Measurements from ENCODE around the gene SELENOW.
A peak's percentile ranks its signal among the peaks of the same experiment; 100 is the strongest.
"Not testable (repeated sequence)": the region's sequence is repeated elsewhere in the genome, so short reads cannot be mapped to it uniquely, and the experiment has no call there.

The SELENOW gene

DNA sequence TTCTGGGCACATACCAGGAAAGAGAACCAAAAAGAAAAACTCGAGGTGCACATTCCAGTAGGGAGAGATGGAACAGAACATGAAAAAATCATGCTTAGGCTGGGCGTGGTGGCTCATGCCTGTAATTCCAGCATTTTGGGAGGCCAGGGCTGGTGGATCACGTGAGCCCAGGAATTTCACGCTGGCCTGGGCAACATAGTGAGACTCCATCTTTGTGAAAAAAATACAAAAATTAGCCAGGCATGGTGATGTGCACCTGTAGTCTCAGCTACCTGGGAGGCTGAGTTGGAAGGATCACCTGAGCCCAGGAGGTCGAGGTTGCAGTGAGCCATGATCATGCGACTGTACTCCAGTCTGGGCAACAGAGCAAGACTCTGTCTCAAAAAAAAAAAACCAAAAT is 7.2 kb upstream of the SELENOW start:
- not testable (repeated sequence) for H3K9ac ChIP-seq (ENCODE audit: low read length); H3K27me3 ChIP-seq (replicated peaks; ENCODE audit: control insufficient read depth, insufficient read depth, low read length); H3K4me3 ChIP-seq (ENCODE audit: low read length); H3K4me1 ChIP-seq (ENCODE audit: control insufficient read depth, insufficient read depth, low read length); H3K9me3 ChIP-seq (ENCODE audit: control insufficient read depth, low read length); H3K36me3 ChIP-seq (ENCODE audit: control insufficient read depth, insufficient read depth, low read length, severe bottlenecking); DNase-seq (ENCODE audit: low read depth)

DNA sequence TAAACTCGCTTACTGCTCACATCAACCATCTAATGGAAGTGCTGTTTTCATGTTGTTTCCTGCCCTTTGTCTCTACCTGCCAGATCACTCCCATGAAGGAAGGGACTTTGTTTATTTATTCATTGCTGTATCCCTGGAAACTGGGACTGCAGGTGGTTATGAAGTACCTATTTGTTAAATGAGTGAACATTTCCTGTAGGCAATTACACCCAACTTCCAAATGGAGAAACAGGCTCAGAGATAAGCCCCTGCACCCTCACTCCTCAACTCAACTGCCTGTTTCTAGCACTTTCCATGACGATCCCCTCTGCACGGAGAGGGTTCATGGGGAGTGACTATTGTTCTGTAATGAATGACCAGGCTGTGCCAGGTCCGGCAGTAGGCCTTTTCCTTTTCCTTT is 1.9 kb upstream of the SELENOW start:
- Histone ChIP-seq H3K4me1 (ENCODE audit: control insufficient read depth, insufficient read depth, low read length) (peaks cover 18% of the 10 kb centered on the region), H3K4me3 (ENCODE audit: low read length) (no peak overlapping the region), H3K9me3 (ENCODE audit: control insufficient read depth, low read length) (no peaks in the 10 kb centered on the region), H3K9ac (ENCODE audit: low read length) (no peak overlapping the region), H3K36me3 (ENCODE audit: control insufficient read depth, insufficient read depth, low read length, severe bottlenecking) (peaks cover 8% of the 10 kb centered on the region), H3K27me3 (replicated peaks; ENCODE audit: control insufficient read depth, insufficient read depth, low read length) (no peaks in the 10 kb centered on the region)
- no peak for DNase-seq (ENCODE audit: low read depth)

DNA sequence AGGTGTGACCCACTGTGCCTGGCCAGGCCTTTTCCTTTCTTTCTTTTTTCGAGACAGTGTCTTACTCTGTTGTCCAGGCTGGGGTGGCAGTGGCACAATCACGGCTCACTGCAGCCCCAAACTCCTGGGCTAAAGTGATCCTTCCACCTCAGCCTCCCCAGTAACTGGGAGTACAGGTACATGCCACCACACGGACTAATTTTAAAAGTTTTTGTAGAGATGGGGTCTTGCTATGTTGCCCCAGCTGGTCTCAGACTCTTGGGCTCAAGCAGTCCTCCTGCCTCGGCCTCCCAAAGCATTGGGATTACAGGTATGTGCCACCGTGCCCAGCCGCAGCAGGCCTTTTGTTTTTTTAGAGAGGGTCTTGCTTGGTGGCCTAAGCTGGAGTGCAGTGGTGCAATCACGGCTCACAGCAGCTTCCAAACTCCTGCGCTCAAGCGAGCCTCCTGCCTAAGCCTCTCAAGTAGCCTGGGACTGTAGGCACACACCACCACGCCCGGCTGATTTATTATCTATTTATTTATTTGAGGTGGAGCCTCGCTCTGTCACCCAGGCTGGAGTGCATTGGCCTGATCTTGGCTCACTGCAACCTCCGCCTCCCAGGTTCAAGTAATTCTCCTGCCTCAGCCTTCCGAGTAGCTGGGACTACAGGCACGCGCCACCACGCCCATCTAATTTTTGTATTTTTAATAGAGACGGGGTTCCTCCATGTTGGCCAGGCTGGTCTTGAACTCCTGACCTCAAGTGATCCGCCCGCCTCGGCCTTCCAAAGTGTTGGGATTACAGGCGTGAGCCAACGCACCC is 1.1 kb upstream of the SELENOW start:
- H3K36me3 ChIP-seq (ENCODE audit: control insufficient read depth, insufficient read depth, low read length, severe bottlenecking); H3K27me3 ChIP-seq (replicated peaks; ENCODE audit: control insufficient read depth, insufficient read depth, low read length); H3K9me3 ChIP-seq (ENCODE audit: control insufficient read depth, low read length); DNase-seq (ENCODE audit: low read depth): not testable (repeated sequence)
- Histone ChIP-seq H3K9ac (ENCODE audit: low read length) (peak overlapping the region; percentile 94), H3K4me3 (ENCODE audit: low read length) (peak overlapping the region; percentile 83), H3K4me1 (ENCODE audit: control insufficient read depth, insufficient read depth, low read length) (peaks cover 25% of the 10 kb centered on the region)

DNA sequence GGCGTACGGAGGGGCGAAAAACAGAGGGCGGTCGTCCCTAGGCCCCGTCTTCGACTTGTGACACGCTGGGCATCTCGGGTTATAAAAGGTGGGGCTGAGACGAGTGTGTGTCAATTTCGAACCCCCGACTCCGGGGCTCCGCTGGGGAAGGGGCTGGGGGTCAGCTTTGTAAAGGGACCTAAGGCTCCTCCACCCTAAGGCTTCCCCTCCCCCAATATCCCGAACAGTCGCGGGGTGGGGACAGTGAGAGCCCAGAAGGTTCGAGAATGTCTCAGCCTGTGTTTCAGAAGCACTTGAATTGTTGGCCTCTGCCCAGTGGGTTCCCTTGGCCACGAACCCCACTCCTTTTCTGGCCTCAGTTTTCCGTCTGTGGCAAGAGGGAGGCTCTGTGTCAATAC is 450 bp downstream of the SELENOW start:
- Histone ChIP-seq H3K36me3 (ENCODE audit: control insufficient read depth, insufficient read depth, low read length, severe bottlenecking) (peaks cover 19% of the 10 kb centered on the region), H3K9me3 (ENCODE audit: control insufficient read depth, low read length) (no peaks in the 10 kb centered on the region), H3K4me1 (ENCODE audit: control insufficient read depth, insufficient read depth, low read length) (peaks cover 25% of the 10 kb centered on the region), H3K9ac (ENCODE audit: low read length) (peak overlapping the region; percentile 94), H3K27me3 (replicated peaks; ENCODE audit: control insufficient read depth, insufficient read depth, low read length) (no peaks in the 10 kb centered on the region), H3K4me3 (ENCODE audit: low read length) (peak overlapping the region; percentile 83)
- peak; percentile 60 for DNase-seq (ENCODE audit: low read depth)

DNA sequence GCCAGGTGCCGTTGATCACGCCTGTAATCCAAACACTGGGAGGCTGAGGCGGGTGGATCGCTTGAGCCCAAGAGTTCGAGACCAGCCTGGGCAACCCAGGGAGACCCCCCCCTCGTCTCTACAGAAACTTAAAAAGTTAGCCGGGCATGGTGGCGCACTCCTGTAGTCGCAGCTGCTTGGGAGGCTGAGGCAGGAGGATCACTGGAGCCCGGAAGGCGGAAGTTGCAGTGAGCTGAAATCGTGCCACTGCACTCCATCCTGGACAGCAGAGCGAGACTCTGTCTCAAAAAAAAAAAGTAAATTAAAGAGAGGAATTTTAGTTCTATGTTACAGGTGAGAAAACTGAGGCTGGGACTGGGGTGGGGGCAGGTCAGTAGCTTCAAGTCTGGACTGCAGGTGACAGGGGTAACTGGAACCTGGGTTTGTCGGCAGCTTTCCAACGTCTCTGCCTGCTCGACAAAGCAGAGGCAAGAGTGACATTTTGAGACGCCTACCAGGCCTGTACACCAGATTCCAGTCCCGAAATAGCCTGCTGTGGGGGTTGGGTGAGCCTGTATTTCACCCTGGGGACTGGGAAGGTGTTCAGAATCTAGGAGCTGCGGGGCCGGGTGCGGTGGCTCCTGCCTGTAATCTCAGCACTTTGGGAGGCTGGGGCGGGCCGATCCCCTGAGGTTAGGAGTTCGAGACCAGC is 1.2 kb downstream of the SELENOW start:
- peaks cover 26% of the 10 kb centered on the region for H3K36me3 ChIP-seq (ENCODE audit: control insufficient read depth, insufficient read depth, low read length, severe bottlenecking)
- peak; percentile 43 for DNase-seq (ENCODE audit: low read depth)
- H3K27me3 ChIP-seq (replicated peaks; ENCODE audit: control insufficient read depth, insufficient read depth, low read length) = no peaks in the 10 kb centered on the region
- no peaks in the 10 kb centered on the region for H3K9me3 ChIP-seq (ENCODE audit: control insufficient read depth, low read length)
- peak overlapping the region; percentile 83 for H3K4me3 ChIP-seq (ENCODE audit: low read length)
- peaks cover 25% of the 10 kb centered on the region for H3K4me1 ChIP-seq (ENCODE audit: control insufficient read depth, insufficient read depth, low read length)
- H3K9ac ChIP-seq (ENCODE audit: low read length) = peak overlapping the region; percentile 94

DNA sequence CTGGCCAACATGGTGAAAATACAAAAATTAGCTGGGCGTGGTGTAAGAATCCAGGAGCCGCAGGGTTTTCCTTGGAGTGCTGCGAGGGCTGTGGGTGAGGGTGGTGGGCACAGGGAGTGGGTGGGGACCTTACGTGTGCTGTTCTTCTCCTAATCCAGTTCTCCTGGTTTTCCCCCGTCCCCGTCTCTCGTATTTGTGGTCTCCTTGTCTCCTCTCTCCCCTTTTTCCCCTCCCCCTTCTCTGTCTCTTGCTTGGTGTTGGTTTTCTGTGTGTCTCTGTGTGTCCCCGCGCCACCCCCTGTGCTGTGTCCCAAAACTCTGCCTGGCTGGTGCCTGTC is 1.7 kb downstream of the SELENOW start:
- Histone ChIP-seq H3K36me3 (ENCODE audit: control insufficient read depth, insufficient read depth, low read length, severe bottlenecking) (peaks cover 28% of the 10 kb centered on the region), H3K4me3 (ENCODE audit: low read length) (peak overlapping the region; percentile 83), H3K9ac (ENCODE audit: low read length) (peak overlapping the region; percentile 94)

DNA sequence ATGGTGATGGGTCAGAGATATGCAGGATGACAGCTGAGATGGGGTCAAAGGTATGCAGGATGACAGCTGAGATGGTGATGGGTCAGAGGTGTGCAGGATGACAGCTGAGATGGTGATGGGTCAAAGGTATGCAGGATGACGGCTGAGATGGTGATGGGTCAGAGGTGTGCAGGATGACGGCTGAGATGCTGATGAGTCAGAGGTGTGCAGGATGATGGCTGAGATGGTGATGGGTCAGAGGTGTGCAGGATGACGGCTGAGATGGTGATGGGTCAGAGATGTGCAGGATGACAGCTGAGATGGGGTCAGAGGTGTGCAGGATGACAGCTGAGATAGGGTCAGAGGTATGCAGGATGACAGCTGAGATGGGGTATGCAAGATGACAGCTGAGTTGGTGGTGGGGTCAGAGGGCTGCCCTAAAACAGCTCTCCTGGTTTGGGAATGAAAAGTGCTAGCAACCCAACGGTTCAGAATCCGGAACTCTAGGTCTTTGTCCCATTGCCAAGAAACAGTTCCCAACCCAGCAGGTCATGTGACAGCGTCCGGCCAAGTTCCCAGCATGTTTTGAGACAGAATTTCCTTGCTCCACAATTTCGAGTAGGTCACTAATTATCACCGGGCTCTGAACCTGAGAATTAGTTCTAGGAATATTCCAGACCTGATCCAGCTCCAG is 3.2 kb downstream of the SELENOW start:
- DNase-seq (ENCODE audit: low read depth) = no peak
- H3K9ac ChIP-seq (ENCODE audit: low read length) = peak overlapping the region; percentile 12
- no peaks in the 10 kb centered on the region for H3K27me3 ChIP-seq (replicated peaks; ENCODE audit: control insufficient read depth, insufficient read depth, low read length)
- no peaks in the 10 kb centered on the region for H3K9me3 ChIP-seq (ENCODE audit: control insufficient read depth, low read length)
- peaks cover 38% of the 10 kb centered on the region for H3K36me3 ChIP-seq (ENCODE audit: control insufficient read depth, insufficient read depth, low read length, severe bottlenecking)
- no peak overlapping the region for H3K4me3 ChIP-seq (ENCODE audit: low read length)
- peaks cover 25% of the 10 kb centered on the region for H3K4me1 ChIP-seq (ENCODE audit: control insufficient read depth, insufficient read depth, low read length)

More for the DNA sequence above, 1.7 kb downstream of the SELENOW start:
- Histone ChIP-seq H3K4me1 (ENCODE audit: control insufficient read depth, insufficient read depth, low read length) (peaks cover 25% of the 10 kb centered on the region), H3K9me3 (ENCODE audit: control insufficient read depth, low read length) (no peaks in the 10 kb centered on the region), H3K27me3 (replicated peaks; ENCODE audit: control insufficient read depth, insufficient read depth, low read length) (no peaks in the 10 kb centered on the region)
- DNase-seq (ENCODE audit: low read depth) = no peak

DNA sequence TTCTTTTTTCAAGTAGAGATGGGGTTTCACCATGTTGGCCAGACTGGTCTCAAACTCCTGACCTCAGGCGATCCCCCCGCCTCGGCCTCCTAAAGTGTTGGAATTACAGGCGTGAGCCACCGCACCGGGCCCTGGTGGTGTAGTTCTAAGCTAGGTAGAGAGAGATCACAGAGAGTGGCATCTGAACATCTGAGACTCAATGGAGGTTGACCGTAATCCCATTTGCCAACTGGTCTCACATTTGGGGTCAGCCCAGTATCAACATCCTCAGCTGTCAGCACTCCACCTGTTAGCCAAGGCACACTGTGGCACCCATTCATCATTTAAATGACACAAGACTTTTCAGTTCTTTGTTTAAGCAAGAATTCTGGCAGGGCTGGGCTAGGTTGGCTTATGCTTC is 8.1 kb downstream of the SELENOW start:
- no peaks in the 10 kb centered on the region for H3K27me3 ChIP-seq (replicated peaks; ENCODE audit: control insufficient read depth, insufficient read depth, low read length)
- H3K9me3 ChIP-seq (ENCODE audit: control insufficient read depth, low read length) = no peaks in the 10 kb centered on the region
- no peak overlapping the region for H3K4me3 ChIP-seq (ENCODE audit: low read length)
- no peak overlapping the region for H3K9ac ChIP-seq (ENCODE audit: low read length)
- DNase-seq (ENCODE audit: low read depth) = no peak
- H3K4me1 ChIP-seq (ENCODE audit: control insufficient read depth, insufficient read depth, low read length) = peaks cover 8% of the 10 kb centered on the region
- H3K36me3 ChIP-seq (ENCODE audit: control insufficient read depth, insufficient read depth, low read length, severe bottlenecking) = peaks cover 29% of the 10 kb centered on the region

DNA sequence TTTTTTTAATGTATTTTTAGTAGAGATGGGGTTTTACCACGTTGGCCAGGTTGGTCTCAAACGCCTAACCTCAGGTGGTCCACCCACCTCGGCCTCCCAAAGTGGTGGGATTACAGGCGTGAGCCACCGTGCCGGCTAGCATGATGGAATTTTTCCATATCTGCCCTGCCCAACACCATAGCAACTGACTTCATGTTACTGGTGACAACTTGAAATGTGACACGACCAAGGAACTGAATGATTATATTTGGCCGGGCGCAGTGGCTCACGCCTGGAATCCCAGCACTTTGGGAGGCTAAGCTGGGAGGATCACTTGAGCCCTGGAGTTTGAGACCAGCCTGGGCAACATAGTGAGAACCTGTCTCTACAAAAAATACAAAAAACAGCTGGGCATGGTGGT is 8.8 kb downstream of the SELENOW start:
- not testable (repeated sequence) for H3K9ac ChIP-seq (ENCODE audit: low read length); H3K27me3 ChIP-seq (replicated peaks; ENCODE audit: control insufficient read depth, insufficient read depth, low read length); H3K4me1 ChIP-seq (ENCODE audit: control insufficient read depth, insufficient read depth, low read length); H3K9me3 ChIP-seq (ENCODE audit: control insufficient read depth, low read length); DNase-seq (ENCODE audit: low read depth); H3K4me3 ChIP-seq (ENCODE audit: low read length)
- H3K36me3 ChIP-seq (ENCODE audit: control insufficient read depth, insufficient read depth, low read length, severe bottlenecking) = peaks cover 29% of the 10 kb centered on the region

DNA sequence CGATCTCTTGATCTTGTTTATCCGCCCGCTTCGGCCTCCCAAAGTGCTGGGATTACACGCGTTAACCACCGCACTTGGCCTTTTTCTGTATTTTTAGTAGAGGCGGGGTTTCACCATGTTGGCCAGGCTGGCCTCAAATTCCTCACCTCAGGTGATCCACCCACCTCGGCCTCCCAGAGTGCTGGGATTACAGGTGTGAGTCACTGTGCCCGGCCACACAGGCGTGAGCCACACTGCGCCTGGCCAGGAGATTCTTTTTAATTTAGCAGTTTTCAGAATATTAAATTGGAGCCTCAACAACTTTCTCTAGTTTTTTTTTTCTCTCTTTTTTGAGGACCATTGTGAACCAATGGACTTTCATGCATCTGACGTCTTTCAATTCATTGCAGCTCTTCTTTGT is 11.3 kb downstream of the SELENOW start:
- H3K4me3 ChIP-seq (ENCODE audit: low read length); H3K4me1 ChIP-seq (ENCODE audit: control insufficient read depth, insufficient read depth, low read length); DNase-seq (ENCODE audit: low read depth); H3K27me3 ChIP-seq (replicated peaks; ENCODE audit: control insufficient read depth, insufficient read depth, low read length); H3K9ac ChIP-seq (ENCODE audit: low read length); H3K9me3 ChIP-seq (ENCODE audit: control insufficient read depth, low read length): not testable (repeated sequence)
- peaks cover 11% of the 10 kb centered on the region for H3K36me3 ChIP-seq (ENCODE audit: control insufficient read depth, insufficient read depth, low read length, severe bottlenecking)

DNA sequence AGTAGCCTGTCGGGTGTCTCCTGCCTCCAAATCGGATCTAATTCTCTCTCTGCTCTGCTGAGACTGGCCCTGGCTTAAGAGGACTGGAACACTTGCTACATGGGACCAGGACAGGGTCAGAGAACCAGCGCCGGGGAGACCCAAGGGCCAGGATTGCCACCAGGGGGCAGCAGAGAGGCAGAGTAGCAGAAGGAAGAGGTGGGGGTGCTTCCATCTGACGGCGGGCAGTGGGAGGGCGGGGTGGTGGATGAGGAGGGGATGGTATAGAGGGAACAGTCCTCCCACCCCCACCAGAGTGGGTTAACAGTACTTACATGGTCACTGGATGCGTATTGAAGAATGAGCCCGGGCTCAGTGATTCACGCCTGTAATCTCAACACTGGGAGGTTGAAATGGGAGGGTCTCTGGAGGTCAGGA is 11.9 kb downstream of the SELENOW start:
- H3K36me3 ChIP-seq (ENCODE audit: control insufficient read depth, insufficient read depth, low read length, severe bottlenecking) = peaks cover 8% of the 10 kb centered on the region
- no peak overlapping the region for H3K9ac ChIP-seq (ENCODE audit: low read length)
- no peaks in the 10 kb centered on the region for H3K9me3 ChIP-seq (ENCODE audit: control insufficient read depth, low read length)
- H3K4me1 ChIP-seq (ENCODE audit: control insufficient read depth, insufficient read depth, low read length) = no peaks in the 10 kb centered on the region
- no peak overlapping the region for H3K4me3 ChIP-seq (ENCODE audit: low read length)
- DNase-seq (ENCODE audit: low read depth) = peak; percentile 92
- no peaks in the 10 kb centered on the region for H3K27me3 ChIP-seq (replicated peaks; ENCODE audit: control insufficient read depth, insufficient read depth, low read length)
